Osteocyte (in vitro differentiated cells): Measurements from ENCODE around the gene SNTG2. TPM values are rescaled to one million over a fixed set of nuclear protein-coding genes. Genes with fewer than 3 reads are reported as not detected.

Experiments used
- DNase-seq: peaks from one replicate; pipeline ENCODE4 v3.0.0; 2021; ENCODE audit warnings: mixed read lengths; ENCODE audit not compliant: unreplicated experiment; ENCODE audit errors: extremely low spot score
- H3K27ac Mint-ChIP-seq: one replicate; pipeline ENCODE4 v1.8.0; 2021; ENCODE audit warnings: mild to moderate bottlenecking, mixed read lengths; ENCODE audit not compliant: unreplicated experiment
- H3K27me3 Mint-ChIP-seq: one replicate; pipeline ENCODE4 v1.8.0; 2021; ENCODE audit warnings: mixed read lengths; ENCODE audit not compliant: unreplicated experiment
- H3K36me3 Mint-ChIP-seq: one replicate; pipeline ENCODE4 v1.8.0; 2021; ENCODE audit warnings: mixed read lengths; ENCODE audit not compliant: unreplicated experiment
- H3K4me1 Mint-ChIP-seq: one replicate; pipeline ENCODE4 v1.8.0; 2021; ENCODE audit warnings: mixed read lengths; ENCODE audit not compliant: unreplicated experiment
- H3K4me3 Mint-ChIP-seq: one replicate; pipeline ENCODE4 v1.8.0; 2021; ENCODE audit warnings: mild to moderate bottlenecking, moderate library complexity, mixed read lengths; ENCODE audit not compliant: unreplicated experiment
- H3K9me3 Mint-ChIP-seq: one replicate; pipeline ENCODE4 v1.8.0; 2021; ENCODE audit warnings: mixed read lengths; ENCODE audit not compliant: unreplicated experiment
- CTCF ChIP-seq: fragments of 200-600 bp; sonication (generic); IDR thresholded peaks from 2 replicates; pipeline ENCODE4 v1.5.0; 2021; ENCODE audit warnings: antibody characterized with exemption, mild to moderate bottlenecking, moderate library complexity
- total RNA-seq: library from RNA; stranded (reverse); gene quantifications from 2 replicates; pipeline ENCODE4 v1.2.1, GENCODE V29; 2021

Gene SNTG2
- total RNA-seq, 1 donor from 2014 or later: not detected

- no peak for TF ChIP-seq CTCF
- no peaks in the 10 kb centered on the region for H3K27me3 Mint-ChIP-seq
- peaks cover 18% of the 10 kb centered on the region for H3K9me3 Mint-ChIP-seq
- DNase-seq: no peak
- no peak overlapping the region for H3K4me3 Mint-ChIP-seq
- H3K27ac Mint-ChIP-seq: no peak overlapping the region
- H3K4me1 Mint-ChIP-seq: no peaks in the 10 kb centered on the region
- H3K36me3 Mint-ChIP-seq: no peaks in the 10 kb centered on the region
These were observed 398.1 kb downstream of the SNTG2 start for GRCh38 chr2:1348789-1349188.

DNA sequence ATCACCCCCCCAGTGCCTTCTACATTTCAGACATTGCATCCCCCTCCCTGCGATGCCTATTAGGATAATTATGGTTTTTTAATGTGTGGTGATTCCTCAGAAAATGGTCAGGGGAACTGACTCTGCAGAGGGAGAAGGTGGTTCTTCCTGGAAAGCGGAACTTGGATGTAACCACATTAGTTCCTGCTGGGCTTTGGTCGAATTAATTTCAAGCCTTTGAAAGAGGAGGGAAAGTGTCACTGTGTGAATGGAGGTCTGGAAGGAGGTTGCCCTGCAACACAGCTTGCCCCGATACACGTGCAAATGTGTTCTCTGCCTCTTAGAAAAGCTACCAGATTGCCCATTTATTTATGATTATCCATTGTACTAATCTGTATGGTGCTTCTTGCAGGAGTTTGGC is 399.5 kb downstream of the SNTG2 start:
- H3K36me3 Mint-ChIP-seq: no peaks in the 10 kb centered on the region
- peaks cover 19% of the 10 kb centered on the region for H3K9me3 Mint-ChIP-seq
- no peak overlapping the region for H3K4me3 Mint-ChIP-seq
- H3K27ac Mint-ChIP-seq: no peak overlapping the region
- H3K27me3 Mint-ChIP-seq: no peaks in the 10 kb centered on the region
- DNase-seq: no peak
- H3K4me1 Mint-ChIP-seq: no peaks in the 10 kb centered on the region
- TF ChIP-seq CTCF: no peak

DNA sequence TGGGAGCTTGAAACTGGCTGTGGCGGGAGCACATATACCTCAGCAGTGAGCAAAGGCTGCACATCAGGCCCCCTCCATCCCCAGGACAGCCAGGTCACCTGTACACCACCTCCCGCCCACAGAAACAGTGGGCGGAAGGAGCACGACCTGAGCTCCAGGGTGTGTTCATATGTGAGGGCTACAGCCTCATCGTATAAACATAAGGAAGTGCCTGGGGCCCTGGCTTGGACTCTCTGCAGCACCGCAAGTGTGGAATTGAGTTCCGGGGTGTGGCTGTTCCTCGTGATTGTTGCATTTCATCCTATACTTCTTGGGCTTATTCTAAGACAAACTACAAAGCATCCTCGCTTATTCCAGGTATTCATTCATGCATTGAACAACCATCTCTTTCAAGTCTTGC is 402.5 kb downstream of the SNTG2 start:
- Mint-ChIP-seq H3K9me3 (peaks cover 21% of the 10 kb centered on the region), H3K27ac (no peak overlapping the region)

DNA sequence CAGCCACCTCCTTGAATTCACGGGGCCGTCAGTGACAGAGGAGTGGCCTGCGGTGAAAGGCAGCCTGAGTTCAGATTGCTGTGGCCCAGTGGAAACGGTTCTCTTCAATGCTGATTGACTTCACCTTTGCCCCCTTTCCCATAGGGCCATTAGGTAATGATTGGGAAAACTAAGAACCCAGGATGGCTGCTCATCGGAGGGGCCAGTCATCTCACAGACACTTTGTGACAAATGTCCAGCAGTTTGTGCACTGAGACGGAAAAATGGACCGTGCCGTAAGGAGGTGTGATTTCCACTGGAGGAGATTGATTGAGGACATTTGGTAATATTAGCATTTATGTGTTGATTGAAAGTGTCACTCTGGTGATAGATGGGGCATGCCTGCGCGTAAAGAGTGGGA is 402.9 kb downstream of the SNTG2 start:
- Mint-ChIP-seq H3K9me3 (peaks cover 17% of the 10 kb centered on the region), H3K36me3 (no peaks in the 10 kb centered on the region), H3K27ac (no peak overlapping the region), H3K4me3 (no peak overlapping the region), H3K27me3 (no peaks in the 10 kb centered on the region), H3K4me1 (no peaks in the 10 kb centered on the region)
- no peak for TF ChIP-seq CTCF
- no peak for DNase-seq

More for the DNA sequence above, 402.5 kb downstream of the SNTG2 start:
- H3K4me1 Mint-ChIP-seq: no peaks in the 10 kb centered on the region
- TF ChIP-seq CTCF: no peak
- no peaks in the 10 kb centered on the region for H3K36me3 Mint-ChIP-seq
- H3K4me3 Mint-ChIP-seq: no peak overlapping the region
- DNase-seq: no peak
- H3K27me3 Mint-ChIP-seq: no peaks in the 10 kb centered on the region

- no peak for DNase-seq
- no peaks in the 10 kb centered on the region for H3K27me3 Mint-ChIP-seq
- H3K27ac Mint-ChIP-seq: no peak overlapping the region
- no peak for TF ChIP-seq CTCF
- H3K4me3 Mint-ChIP-seq: no peak overlapping the region
- no peaks in the 10 kb centered on the region for H3K36me3 Mint-ChIP-seq
- no peaks in the 10 kb centered on the region for H3K4me1 Mint-ChIP-seq
- peaks cover 13% of the 10 kb centered on the region for H3K9me3 Mint-ChIP-seq
These were observed 409.5 kb downstream of the SNTG2 start for GRCh38 chr2:1360144-1360543.
